Stimulated activated CD4-positive, alpha-beta T cell treated with anti-CD3 and anti-CD28 coated beads, Interleukin-15, amount 100 ng/mL, for 24 hours (primary cell): ENCODE data around the gene CMTM3.
"Not testable (repeated sequence)": the region's sequence is repeated elsewhere in the genome, so short reads cannot be mapped to it uniquely, and the experiment has no call there.

ENCODE experiments used
- DNase-seq: peaks from one replicate; pipeline ENCODE4 v3.0.0-alpha.2; 2020

CMTM3 gene

GRCh38 chr16:66604376-66605176, at the start of gene CMTM3:
CMTM3 (plus strand) TSS chr16:66604704; CDS start chr16:66604806, 102 bp downstream.
- DNase-seq, result peak; percentile 83

GRCh38 chr16:66560107-66560506, 44.4 kb upstream of the CMTM3 start:
- no peak for DNase-seq

GRCh38 chr16:66561381-66562080, 43.0 kb upstream of the CMTM3 start:
- DNase-seq, result no peak

GRCh38 chr16:66562409-66562808, 42.1 kb upstream of the CMTM3 start:
- no peak for DNase-seq

- DNase-seq, result no peak
Observed at GRCh38 chr16:66562986-66563385, 41.5 kb upstream of the CMTM3 start.

GRCh38 chr16:66563574-66564334, 40.8 kb upstream of the CMTM3 start:
- peak; percentile 27 for DNase-seq

GRCh38 chr16:66566051-66566901, 38.2 kb upstream of the CMTM3 start, which contains the start of gene CMTM1:
CMTM1 (plus strand) TSS chr16:66566439; CDS start chr16:66566514, 75 bp downstream.
- no peak for DNase-seq

GRCh38 chr16:66567270-66567669, 37.2 kb upstream of the CMTM3 start:
- DNase-seq, result not testable (repeated sequence)

- DNase-seq, result no peak
Observed at GRCh38 chr16:66568355-66568754, 36.1 kb upstream of the CMTM3 start.

GRCh38 chr16:66569131-66569530, 35.4 kb upstream of the CMTM3 start:
- no peak for DNase-seq

- no peak for DNase-seq
Observed at GRCh38 chr16:66569827-66570405, 34.6 kb upstream of the CMTM3 start.

- DNase-seq, result no peak
Observed at GRCh38 chr16:66572356-66572755, 32.1 kb upstream of the CMTM3 start.

- no peak for DNase-seq
Observed at GRCh38 chr16:66574081-66574480, 30.4 kb upstream of the CMTM3 start.

GRCh38 chr16:66574531-66574930, 30.0 kb upstream of the CMTM3 start:
- DNase-seq, result no peak

- DNase-seq, result no peak
Observed at GRCh38 chr16:66575060-66575459, 29.4 kb upstream of the CMTM3 start.

- DNase-seq, result no peak
Observed at GRCh38 chr16:66576296-66576695, 28.2 kb upstream of the CMTM3 start.

- peak; percentile 24 for DNase-seq
Observed at GRCh38 chr16:66578651-66579531, 25.6 kb upstream of the CMTM3 start, which contains the start of gene CMTM2. CMTM2 (plus strand) TSS chr16:66579463; CDS start chr16:66579608, 145 bp downstream.

- DNase-seq, result no peak
Observed at GRCh38 chr16:66580605-66581209, 23.8 kb upstream of the CMTM3 start.

- DNase-seq, result no peak
Observed at GRCh38 chr16:66581246-66581952, 23.1 kb upstream of the CMTM3 start.
